Femur (tissue), 1 donor: ENCODE data around the gene MCC.

Source experiments
- DNase-seq: peaks from one replicate; pipeline ENCODE4 v3.0.0-alpha.2; 2017

MCC gene

DNA sequence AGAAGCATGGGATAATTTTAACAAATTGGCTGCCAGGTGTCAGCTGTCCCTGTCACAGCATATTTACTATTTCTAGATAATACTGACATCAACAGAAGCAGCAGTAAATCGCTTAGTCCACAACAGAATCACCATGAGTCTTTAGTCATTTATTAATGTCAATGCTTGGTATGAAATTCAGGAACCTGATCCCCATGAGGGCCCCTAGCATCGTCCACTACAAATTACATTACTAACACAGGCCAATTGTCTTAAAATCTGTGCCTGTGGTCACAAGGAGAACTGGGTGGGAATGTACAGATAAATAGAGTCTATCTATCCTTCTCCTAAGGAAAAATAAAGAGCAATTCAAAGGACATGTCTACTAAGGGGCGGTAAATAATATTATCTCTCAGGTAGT, 129.6 kb downstream of the MCC start:
- DNase-seq = no peak

DNA sequence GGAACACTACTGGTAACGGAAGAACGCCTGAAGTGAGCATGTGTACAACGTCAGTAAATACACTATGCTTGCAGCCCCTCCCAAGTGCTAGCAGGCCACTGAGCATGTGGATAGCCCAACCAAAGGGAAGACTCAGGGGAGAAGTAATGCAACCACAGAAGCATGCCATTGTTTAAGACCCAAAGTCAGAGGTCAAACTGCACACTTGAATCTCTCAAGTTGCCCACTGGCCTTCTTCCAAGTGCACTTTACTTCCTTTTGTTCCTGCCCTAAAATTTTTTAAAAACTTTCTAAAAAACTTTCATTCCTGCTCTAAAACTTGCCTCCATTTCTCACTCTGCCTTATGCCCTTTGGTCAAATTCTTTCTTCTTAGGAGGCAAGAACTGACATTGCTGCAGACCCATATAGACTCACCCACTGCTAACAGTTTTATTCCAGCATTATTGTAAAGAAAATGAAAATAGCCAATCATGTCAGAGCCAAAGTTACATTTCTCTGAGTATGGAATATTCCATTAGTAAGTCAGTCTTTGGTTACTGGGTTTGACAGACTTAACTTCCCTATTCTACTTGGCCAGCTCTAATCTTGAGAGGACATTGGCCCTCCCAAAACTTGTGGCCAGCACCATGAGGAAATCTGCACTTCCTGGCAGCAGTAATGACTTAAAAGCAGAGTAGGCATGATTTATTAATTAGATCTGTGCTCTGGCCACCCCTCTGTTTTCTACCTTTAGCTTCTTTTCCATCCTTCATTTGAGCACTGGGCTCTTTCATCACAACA, 130.4 kb downstream of the MCC start:
- DNase-seq = no peak

DNA sequence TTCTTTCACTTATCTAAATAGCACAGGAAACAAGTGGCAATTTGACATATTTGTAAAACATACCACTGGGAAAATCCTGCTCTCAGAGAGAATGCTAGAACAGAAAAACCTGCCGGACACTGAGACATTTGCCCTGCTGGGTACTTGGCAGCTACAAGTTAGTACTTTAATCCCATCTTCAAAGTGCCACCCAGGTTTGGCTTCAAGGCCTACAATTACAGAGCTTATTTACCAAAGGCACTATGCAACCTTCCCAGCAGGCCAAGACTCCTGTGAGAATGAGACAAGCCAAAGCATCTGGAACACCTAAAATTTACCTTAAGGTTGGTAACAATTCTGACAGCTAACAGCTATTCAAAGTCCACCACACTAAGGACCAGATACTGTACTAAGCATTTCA, 131.8 kb downstream of the MCC start:
- no peak for DNase-seq

DNA sequence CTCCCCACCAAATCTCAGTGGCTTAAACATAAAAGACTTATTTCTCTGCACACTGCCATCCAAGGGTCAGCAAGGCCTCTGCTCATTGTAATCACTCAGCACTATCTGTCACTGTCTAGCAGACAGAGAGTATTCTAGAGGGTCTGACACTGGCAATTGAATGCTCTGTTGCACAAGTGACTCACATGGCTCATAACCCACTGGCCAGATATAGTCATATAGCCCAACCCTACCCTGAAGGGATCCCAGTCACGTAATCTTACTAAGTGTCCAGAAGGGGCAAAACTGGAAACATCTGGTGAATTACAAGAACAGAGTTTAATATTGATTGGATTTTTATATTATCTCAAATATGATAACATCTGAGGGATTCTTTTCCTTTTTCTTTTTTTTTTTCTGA, 134.2 kb downstream of the MCC start:
- DNase-seq = no peak

DNA sequence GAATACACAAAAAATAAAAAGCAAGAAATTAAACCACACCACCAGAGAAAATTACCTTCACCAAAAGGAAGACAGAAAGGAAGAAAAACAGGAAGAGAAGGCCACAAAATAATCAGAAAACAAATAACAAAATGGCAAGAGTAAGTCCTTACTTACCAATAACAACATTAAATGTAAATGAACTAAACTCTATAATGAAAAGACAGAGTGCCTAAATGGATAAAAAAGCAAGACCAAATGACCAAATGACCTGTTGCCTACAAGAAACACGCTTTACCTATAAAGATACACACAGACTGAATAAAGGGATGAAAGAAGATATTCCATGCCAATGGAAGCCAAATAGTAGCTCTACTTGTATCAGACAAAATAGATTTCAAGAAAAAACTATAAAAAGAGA, 140.7 kb downstream of the MCC start:
- no peak for DNase-seq

DNA sequence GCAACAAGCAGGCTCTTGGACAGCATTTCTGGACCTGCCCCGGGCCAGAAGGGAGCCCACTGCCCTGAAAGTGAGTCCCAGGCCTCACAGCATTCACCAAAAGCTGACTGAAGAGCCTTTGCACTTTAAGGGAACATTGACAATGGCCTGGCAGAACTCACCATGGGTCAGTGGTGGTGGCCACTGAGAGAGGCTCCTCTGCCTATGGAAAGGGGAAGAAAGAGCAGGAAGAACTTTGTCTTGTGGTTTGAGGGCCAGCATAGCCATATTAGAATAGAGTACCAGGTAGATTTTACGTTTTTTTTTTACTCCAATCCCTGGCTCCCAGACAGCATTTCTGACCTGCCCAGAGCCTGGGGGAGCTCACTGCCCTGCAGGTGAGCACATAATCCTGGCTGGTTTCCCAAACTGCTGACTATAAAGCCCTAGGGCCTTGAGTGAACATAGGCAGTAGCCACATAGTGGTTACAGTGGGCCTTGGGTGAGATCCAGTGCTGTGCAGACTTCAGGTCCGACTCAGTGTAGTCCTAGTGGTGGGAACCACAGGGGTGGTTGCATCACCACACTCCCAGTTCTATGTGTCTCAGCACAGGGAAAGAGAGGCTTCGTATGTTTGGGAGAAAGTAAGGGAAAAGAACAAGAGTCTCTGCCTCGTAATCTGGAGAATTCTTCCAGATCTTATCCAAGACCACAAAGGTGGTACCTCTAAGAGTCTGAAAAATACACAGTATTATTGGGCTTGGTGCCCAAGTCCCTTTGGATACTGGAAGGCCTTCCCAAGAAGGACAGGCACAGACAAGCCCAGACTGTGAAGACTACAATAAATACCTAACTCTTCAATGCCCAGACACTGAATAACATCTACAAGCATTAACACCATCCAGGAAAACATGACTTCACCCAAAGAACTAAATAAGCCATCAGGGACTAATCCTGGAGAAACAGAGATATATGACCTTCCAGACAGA, 143.0 kb downstream of the MCC start:
- DNase-seq = no peak

DNA sequence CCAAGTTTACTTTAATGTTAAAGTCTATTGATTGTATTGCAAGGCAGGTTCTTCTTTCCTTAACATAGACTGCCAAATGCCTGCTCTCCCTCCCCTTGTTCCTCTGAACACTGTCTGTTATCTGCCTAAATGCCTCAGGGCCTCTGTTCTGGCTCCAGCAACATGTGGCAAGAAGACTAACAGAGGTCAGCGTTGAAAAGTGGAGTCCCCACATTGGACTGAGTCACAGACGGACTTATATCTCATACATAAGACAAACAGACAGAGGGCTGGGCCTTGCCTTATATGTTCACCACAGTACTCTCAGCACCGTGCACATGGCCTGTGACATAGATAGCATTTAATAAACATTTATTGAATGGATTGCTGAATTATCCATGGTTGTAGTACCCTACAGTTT, 144.9 kb downstream of the MCC start:
- DNase-seq = no peak

DNA sequence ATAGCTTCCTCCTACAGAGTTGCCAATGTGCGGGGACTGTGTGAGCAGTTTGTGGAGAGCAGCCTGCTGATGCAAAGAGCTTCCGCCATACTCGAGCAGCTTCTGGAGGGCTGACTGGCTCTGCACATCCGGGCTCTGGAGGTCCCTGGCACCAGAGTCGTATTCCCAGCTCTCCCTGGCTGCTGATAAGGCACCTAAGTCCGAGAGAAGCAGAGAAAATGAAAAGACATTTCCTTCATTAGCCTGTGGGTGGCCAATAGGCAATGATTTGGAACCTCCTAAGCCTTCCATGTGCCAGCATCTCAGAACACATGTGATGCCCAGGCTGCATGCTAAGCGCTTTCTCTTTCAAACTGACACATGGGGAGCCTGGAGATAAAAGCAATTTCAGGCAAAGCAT, 147.7 kb downstream of the MCC start:
- DNase-seq = no peak

DNA sequence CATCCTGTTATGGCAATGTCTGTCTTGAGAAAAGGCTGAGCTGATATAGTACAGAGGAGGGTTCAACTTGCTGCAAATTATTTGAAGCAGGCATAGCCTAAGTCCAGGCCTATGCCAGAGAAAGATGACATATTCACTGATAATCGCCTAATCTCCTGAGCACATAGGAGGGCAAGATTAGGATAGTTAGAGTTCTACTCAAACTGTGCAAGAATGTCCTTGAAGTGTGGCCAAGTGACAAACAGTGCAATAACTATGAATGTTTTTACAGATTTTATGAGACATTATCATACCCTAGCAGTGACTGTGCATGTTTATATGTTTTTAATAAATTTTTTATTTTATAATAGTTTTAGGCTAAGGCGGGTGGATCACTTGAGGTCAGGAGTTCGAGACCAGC, 149.6 kb downstream of the MCC start:
- DNase-seq = no peak

DNA sequence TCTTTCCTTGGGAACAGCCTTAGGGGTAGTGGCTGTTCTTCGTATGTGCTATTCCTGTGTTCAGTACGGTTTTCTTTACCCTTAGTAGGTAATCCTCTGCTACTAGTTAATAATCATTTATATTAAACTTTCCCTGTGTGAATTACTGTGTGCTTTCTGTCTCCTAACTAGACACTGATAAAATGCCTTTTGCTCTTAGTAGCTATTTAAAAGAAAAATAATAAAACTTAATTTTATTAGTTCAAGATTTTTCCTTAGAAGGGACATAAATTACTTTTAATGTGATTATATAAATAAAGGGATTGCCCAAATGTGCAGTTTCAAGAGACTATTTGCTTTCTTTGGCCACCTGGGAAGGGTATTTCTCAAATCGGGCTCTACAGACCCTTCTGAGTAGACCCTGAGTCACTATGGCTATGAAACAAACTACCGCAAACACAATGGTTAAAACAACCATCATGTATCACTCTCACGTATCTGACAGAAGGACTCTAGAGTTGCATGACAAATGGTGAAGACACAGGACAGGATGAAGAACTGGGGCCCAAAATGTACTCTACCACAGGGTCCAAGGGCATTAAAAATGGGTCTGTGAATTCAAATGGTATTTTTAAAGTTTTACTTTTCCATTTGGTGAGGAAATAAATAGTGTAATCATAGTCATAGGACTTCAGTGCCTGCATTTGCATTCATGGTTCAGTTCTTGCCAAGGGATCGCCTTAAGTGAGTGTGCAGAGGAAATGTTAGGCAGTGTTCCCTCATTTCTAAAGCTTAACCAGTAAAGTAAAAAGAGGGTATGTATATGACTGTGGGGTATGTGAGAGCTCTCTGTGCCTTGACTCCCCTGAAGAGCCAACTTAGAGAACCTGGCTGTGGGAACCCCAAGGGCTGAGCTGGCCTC, 150.5 kb downstream of the MCC start:
- no peak for DNase-seq

DNA sequence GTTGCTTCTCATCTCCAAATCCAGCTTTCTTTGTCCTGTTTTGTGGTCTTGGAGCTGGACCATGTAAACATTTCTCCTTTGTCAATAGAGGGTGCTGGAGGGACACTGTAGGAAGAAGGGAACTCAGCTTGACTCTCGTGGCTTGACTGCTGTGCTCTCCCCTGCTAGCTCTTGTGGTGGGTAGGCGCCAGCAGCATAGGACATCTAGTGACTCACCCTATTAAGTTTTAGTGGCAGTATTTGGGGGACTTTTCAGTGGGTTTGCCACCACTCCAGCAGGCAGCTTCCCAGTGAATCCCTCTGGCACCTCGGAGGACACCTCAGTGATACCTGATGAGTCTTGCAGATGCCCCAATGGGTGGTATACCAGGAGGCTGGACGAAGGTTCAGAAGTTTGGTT, 151.3 kb downstream of the MCC start:
- DNase-seq = peak; percentile 50

DNA sequence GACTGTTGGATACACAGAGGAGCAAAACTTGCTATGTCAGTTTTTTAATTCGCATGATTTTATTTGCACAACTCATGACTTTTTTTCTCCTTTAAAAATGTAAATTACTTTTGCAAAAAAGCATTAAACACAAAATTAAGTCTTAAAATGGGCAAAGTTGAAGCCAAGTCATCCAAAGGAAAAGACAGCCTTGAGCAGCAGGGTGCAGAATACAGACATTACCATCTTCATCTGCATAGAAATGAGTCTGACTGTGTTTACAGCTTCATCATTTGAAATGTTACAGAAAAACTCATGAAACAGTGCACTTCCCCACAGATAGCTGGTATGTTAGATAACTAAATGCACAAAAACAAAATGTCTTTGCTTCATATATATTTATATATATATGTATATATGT, 154.8 kb downstream of the MCC start:
- DNase-seq = no peak

DNA sequence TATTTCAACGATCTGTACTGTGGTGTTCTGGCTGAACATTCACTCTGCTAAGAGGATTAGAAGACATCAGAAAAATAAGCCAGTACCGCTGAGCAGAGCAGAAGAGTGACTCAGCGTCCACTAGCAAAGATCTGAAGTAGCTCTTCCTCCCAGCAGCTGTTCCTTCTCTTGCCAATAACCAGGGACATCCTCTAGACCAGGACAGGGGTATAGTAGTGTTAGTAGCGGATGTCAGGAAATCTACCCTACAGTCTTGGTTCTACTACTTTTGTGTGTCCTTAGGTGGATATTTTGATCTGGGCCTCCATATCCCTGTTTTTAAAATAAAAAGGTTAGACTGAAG, 157.1 kb downstream of the MCC start:
- DNase-seq = no peak

DNA sequence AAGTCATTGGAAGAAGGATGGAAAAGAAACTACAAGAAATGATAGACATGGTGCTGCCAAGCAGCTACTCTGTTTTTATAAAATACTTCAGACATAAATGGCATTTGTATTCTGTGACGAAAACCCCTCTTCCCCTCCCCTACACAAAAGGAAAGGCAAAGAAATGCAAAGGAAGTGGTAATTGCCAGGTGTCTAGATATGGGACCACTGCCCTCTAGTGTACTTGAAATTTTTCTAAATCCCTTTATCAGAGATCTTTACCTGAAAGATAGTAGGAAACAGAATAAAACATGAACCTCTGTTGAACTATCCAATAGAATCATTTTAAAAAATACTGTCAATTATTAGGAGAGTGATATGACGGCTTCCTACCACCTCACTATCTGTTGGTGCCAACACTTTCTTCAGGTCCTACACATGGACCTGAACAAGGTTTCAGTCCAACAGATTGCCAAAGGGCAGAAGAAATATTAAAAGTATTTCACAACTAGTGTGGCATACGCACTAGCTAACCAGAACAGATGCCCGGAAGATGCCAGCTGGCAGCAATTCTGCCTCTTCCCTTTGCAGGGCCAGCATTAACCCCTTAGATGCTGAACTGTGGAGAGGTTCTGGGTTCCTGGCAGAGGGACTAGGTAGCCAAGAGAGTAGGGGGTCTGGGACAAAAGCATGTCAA, 157.6 kb downstream of the MCC start:
- DNase-seq = peak; percentile 36

DNA sequence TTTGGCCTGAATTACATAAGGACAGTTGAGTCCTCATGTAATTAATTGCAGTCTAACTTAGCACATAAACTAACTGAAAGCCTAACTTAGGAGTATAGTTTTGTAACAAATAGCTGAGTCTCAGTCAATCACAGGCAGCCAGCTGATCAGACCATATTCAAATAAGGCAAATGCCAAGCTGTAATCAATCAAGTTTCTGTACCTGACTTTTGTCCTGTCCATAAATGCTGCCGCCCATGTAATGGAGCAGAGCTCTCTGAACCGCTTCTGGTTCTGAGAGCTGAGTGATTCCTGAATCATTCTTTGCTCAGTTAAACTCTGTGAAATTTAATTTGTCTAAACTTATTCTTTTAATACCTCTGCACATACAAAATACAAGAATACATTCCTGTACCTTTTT, 158.3 kb downstream of the MCC start:
- no peak for DNase-seq

DNA sequence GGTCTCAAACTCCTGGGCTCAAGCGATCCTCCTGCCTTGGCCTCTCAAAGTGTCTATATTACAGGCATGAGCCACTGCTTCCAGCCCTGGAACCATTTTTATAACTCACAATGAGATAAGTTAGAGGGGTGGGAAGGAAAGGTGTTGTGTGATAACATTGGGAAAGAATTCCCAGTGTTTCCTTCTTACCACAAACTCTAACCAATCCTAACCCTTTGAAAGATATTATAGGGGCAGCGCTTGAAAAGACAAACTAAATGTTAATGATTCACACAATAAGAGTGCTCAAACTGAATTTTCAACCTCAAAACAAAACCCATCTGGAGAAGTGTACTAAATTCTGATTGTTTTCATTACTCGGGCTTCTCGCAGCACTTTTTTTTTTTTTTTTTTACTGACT, 163.2 kb downstream of the MCC start:
- no peak for DNase-seq

DNA sequence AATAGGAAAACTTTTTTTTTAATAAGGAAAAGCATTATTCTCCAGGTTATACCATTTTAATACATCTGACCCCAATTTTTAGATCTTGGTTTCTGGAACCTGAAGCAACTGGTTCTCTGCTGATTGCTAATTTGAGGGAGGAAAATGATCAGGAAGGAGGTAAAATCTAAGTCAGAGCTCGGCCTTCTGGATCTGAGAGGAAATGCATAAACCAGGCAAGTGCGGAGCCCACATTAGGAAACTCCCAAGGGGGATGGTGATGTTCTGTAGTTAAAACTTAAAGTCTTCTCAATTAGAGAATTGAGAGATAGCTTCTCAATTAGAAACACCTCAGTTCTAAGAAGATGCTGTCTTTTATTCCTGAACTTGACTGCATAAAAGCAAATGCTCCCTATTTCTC, 167.0 kb downstream of the MCC start:
- DNase-seq = no peak

DNA sequence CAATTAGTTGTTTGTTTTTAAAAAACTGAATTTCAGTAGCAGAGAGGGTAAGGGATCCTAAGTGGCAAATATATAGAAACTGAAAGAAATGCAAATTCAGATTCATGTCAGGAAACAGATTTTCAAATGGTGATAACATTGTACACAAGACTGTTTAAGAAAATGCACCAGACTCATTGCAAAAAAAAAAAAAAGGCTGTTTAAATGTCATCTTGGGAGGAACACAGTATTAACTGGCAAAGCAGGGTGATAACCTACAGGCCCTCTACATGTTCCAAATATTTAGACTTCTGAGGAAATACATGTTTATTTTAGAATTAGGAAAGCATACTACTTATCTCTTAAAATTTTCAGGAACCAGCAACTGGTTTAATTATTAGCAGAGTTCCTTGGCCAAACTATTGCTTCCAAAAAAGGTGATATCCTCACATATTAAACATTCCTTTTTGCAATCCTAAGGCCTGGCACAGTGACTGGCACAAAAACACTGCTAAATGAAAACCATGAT, 167.9 kb downstream of the MCC start:
- DNase-seq = no peak

DNA sequence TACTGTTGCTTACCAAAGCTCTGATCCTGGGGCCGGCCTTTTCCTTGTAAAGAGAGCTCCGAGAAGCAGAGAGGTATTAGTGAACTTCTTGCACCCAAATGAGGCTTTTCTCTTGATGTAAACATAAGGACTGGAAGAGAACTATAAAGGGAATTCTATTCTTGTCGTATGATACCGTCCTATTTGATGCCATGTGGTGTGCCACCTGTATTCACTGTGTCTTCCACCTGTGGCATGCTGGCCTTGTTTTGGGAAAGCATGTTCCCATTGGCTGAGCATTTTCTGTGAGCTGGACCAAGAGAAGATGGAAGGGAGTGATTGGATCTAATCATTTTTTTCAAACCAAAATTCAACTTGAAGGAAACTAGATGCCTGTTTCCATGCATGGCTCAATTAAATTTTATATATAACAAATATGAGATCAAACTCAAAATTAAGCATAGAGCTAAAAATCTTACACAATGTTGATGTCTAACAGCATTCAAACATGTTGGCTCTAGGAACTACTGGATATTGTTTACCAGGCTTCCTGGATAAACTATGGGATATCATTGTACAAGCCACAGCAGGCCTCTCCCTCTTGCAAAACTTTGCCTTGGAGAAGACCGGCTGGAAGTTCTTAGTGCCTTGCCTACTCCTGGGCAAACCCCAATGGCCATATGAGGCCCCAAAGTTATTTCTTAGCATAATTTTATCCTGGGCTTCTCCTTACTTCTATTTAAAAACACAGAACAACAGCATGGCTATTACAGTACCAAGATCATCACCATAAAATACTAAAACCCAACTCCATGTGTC, 168.8 kb downstream of the MCC start:
- DNase-seq = no peak

DNA sequence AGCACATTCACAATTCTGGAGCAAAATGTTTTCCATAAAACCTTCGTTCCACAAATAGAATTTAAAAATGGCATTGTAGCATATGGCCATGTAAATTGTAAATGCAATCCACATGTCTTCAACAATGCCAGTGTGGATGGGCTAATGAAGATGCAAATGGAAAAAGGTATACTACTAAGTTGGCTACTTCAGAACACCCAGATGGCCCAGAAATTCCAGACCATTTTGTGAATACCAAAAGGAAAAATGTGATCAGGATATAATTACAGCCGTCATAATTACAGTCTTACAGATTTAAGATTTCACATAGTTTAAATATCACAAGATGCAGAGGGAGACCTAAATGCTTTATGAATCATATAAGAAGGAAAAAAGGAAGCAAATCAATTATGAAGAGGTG, 170.6 kb downstream of the MCC start:
- no peak for DNase-seq

DNA sequence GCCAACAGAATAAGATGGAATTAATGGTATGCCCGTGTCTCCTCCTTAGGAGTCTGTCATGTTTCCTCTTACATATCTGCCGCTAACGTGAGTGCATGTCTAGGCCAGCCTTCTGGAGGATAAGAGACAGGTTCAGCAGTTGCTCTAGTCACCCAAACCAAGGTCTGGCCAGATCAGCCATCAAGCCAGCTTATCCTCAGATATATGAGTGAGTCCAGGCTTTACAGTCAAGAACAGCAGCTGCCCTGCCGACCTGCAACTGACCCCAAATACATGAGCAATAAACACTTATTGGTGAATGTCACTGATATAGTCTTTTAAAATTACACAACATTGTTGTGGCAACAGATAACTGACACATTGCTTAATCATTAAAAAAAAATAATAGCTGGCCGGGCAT, 177.0 kb downstream of the MCC start:
- no peak for DNase-seq

DNA sequence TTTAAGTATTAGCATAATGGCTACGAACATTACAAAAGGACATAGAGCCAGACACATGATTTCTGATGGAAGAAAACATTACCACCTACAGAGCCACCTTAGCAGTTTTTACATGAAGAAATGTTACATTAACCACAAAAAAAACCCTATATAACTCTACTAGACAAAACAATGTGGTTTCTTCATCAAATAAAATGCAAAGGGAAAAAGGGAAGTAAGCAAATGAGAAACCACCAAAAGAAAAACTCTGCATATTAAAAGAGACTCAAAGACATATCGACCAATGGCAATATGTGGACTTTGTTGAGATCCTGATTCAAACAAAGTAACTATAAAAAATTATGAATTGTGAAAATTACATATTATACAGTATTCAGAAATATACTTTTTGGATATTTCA, 186.1 kb downstream of the MCC start:
- no peak for DNase-seq
